Measurements from ENCODE around the gene VENTX. TPM values are rescaled to one million over a fixed set of nuclear protein-coding genes. Genes with fewer than 3 reads are reported as not detected.

Gene VENTX
- total RNA-seq, 1 experiment from 2014 or later: not detected

- CTCF ChIA-PET: no interaction called here
- no TSS peak for BruUV-seq (replicated peaks)
- no peak for TF ChIP-seq SIN3A (IDR thresholded peaks at IDR 0.05; ENCODE audit: borderline replicate concordance, insufficient read depth, low read depth, low read length)
- TF ChIP-seq TCF7L2 (IDR thresholded peaks at IDR 0.05; ENCODE audit: low read depth, low read length): no peak
- TF ChIP-seq REST (IDR thresholded peaks at IDR 0.05; ENCODE audit: insufficient read depth in 1 of 2, low read depth in 2 of 2, low read length in 1 of 2): no peak
- TF ChIP-seq CTCF (IDR thresholded peaks at IDR 0.05): no peak
- TF ChIP-seq POLR2AphosphoS5 (IDR thresholded peaks at IDR 0.05; ENCODE audit: low read depth, low read length): no peak
- no peaks in the 10 kb centered on the region for H3K9me3 ChIP-seq (ENCODE audit: control insufficient read depth, insufficient read depth, low read depth, low read length)
- in situ Hi-C loops (cut with HindIII; ENCODE audit: low pct_unique_long_range_greater_than_20kb, low sequenced_read_pairs): no loop called here
- H3K36me3 ChIP-seq (ENCODE audit: control insufficient read depth, insufficient read depth, low read length): no peaks in the 10 kb centered on the region
- H3K27ac ChIP-seq (ENCODE audit: low read length): no peak overlapping the region
- no peaks in the 10 kb centered on the region; the same call in 1 of the 2 replicates for H3K27me3 ChIP-seq (ENCODE audit: control insufficient read depth, insufficient read depth, low read length)
- no peak for DNase-seq (ENCODE audit: low read depth, low spot score)
- no peak for ATAC-seq
- POLR2A ChIA-PET: no interaction called here
- no peak overlapping the region for H3K4me3 ChIP-seq (ENCODE audit: low read depth in 2 of 2, low read length in 2 of 2)
- intact Hi-C loops (cut with micrococcal nuclease; ENCODE audit: unreplicated experiment): no loop called here
- no peaks in the 10 kb centered on the region for H3K4me1 ChIP-seq (ENCODE audit: control insufficient read depth, insufficient read depth, low read length)
Observed at GRCh38 chr10:133224076-133224475, 13.6 kb upstream of the VENTX start.

- no peak overlapping the region for H3K4me3 ChIP-seq (ENCODE audit: low read depth in 2 of 2, low read length in 2 of 2)
- intact Hi-C loops (cut with micrococcal nuclease; ENCODE audit: unreplicated experiment): no loop called here
- no peak for DNase-seq (ENCODE audit: low read depth, low spot score)
- TF ChIP-seq POLR2AphosphoS5 (IDR thresholded peaks at IDR 0.05; ENCODE audit: low read depth, low read length) (no peak), CTCF (IDR thresholded peaks at IDR 0.05) (no peak), REST (IDR thresholded peaks at IDR 0.05; ENCODE audit: insufficient read depth in 1 of 2, low read depth in 2 of 2, low read length in 1 of 2) (no peak), SIN3A (IDR thresholded peaks at IDR 0.05; ENCODE audit: borderline replicate concordance, insufficient read depth, low read depth, low read length) (no peak)
- no TSS peak for BruUV-seq (replicated peaks)
- no peak overlapping the region for H3K27ac ChIP-seq (ENCODE audit: low read length)
- ATAC-seq: no peak
- in situ Hi-C loops (cut with HindIII; ENCODE audit: low pct_unique_long_range_greater_than_20kb, low sequenced_read_pairs): no loop called here
- H3K9me3 ChIP-seq (ENCODE audit: control insufficient read depth, insufficient read depth, low read depth, low read length): no peaks in the 10 kb centered on the region
- CTCF ChIA-PET: no interaction called here
- no peaks in the 10 kb centered on the region for H3K4me1 ChIP-seq (ENCODE audit: control insufficient read depth, insufficient read depth, low read length)
- H3K36me3 ChIP-seq (ENCODE audit: control insufficient read depth, insufficient read depth, low read length): no peaks in the 10 kb centered on the region
- POLR2A ChIA-PET: no interaction called here
- H3K27me3 ChIP-seq (ENCODE audit: control insufficient read depth, insufficient read depth, low read length): peaks cover 3% of the 10 kb centered on the region; the same call in 1 of the 2 replicates
Observed at GRCh38 chr10:133224756-133225372, 12.8 kb upstream of the VENTX start.

Measured in Panc1 (cell line).